ENCODE measurements around the gene VWA3B.

The VWA3B gene

GRCh38 chr2:98155716-98156115, 68.7 kb downstream of the VWA3B start:
- Mint-ChIP-seq H3K9me3 (no peaks in the 10 kb centered on the region), H3K36me3 (ENCODE audit: insufficient read depth) (no peaks in the 10 kb centered on the region), H3K4me3 (no peak overlapping the region), H3K4me1 (ENCODE audit: low read depth in 2 of 2) (no peaks in the 10 kb centered on the region), H3K27me3 (peaks cover 52 to 70% of the 10 kb centered on the region in 2 donors), H3K27ac (no peak overlapping the region)
- DNase-seq (no peak), ATAC-seq (replicated peaks) (no peak)

- Mint-ChIP-seq H3K9me3 (no peaks in the 10 kb centered on the region), H3K4me3 (no peak overlapping the region), H3K4me1 (ENCODE audit: low read depth in 2 of 2) (no peaks in the 10 kb centered on the region), H3K36me3 (ENCODE audit: insufficient read depth) (no peaks in the 10 kb centered on the region), H3K27me3 (peaks cover 58 to 76% of the 10 kb centered on the region in 2 donors), H3K27ac (no peak overlapping the region)
- DNase-seq: no peak
- no peak for ATAC-seq (replicated peaks)
Measured at GRCh38 chr2:98156304-98156703, 69.3 kb downstream of the VWA3B start.

GRCh38 chr2:98157557-98157956, 70.6 kb downstream of the VWA3B start:
- Mint-ChIP-seq H3K9me3 (no peaks in the 10 kb centered on the region), H3K4me3 (no peak overlapping the region), H3K27me3 (peaks cover 62 to 82% of the 10 kb centered on the region in 2 donors), H3K27ac (no peak overlapping the region), H3K4me1 (ENCODE audit: low read depth in 2 of 2) (no peaks in the 10 kb centered on the region), H3K36me3 (ENCODE audit: insufficient read depth) (no peaks in the 10 kb centered on the region)
- ATAC-seq (replicated peaks) (no peak), DNase-seq (no peak)

GRCh38 chr2:98158305-98158704, 71.3 kb downstream of the VWA3B start:
- Mint-ChIP-seq H3K4me3 (no peak overlapping the region), H3K4me1 (ENCODE audit: low read depth in 2 of 2) (no peaks in the 10 kb centered on the region), H3K27me3 (peaks cover 66 to 83% of the 10 kb centered on the region in 2 donors), H3K27ac (no peak overlapping the region), H3K36me3 (ENCODE audit: insufficient read depth) (no peaks in the 10 kb centered on the region), H3K9me3 (no peaks in the 10 kb centered on the region)
- DNase-seq: no peak
- no peak for ATAC-seq (replicated peaks)

- ATAC-seq (replicated peaks): no peak
- H3K4me3 Mint-ChIP-seq: no peak overlapping the region
Measured at GRCh38 chr2:98160554-98160953, 73.6 kb downstream of the VWA3B start.

GRCh38 chr2:98161186-98161585, 74.2 kb downstream of the VWA3B start:
- H3K27me3 Mint-ChIP-seq: peaks cover 62 to 85% of the 10 kb centered on the region in 2 donors
- no peak for DNase-seq
- no peak for ATAC-seq (replicated peaks)
- no peaks in the 10 kb centered on the region for H3K36me3 Mint-ChIP-seq (ENCODE audit: insufficient read depth)
- no peaks in the 10 kb centered on the region for H3K9me3 Mint-ChIP-seq
- H3K27ac Mint-ChIP-seq: no peak overlapping the region
- no peak overlapping the region for H3K4me3 Mint-ChIP-seq
- no peaks in the 10 kb centered on the region for H3K4me1 Mint-ChIP-seq (ENCODE audit: low read depth in 2 of 2)

More at GRCh38 chr2:98160554-98160953, 73.6 kb downstream of the VWA3B start:
- DNase-seq: no peak
- Mint-ChIP-seq H3K27me3 (peaks cover 65 to 85% of the 10 kb centered on the region in 2 donors), H3K36me3 (ENCODE audit: insufficient read depth) (no peaks in the 10 kb centered on the region), H3K4me1 (ENCODE audit: low read depth in 2 of 2) (no peaks in the 10 kb centered on the region), H3K27ac (no peak overlapping the region), H3K9me3 (no peaks in the 10 kb centered on the region)

GRCh38 chr2:98164256-98164655, 77.3 kb downstream of the VWA3B start:
- Mint-ChIP-seq H3K36me3 (ENCODE audit: insufficient read depth) (no peaks in the 10 kb centered on the region), H3K9me3 (no peaks in the 10 kb centered on the region), H3K4me3 (no peak overlapping the region), H3K27me3 (peaks cover 68 to 80% of the 10 kb centered on the region in 2 donors), H3K27ac (no peak overlapping the region), H3K4me1 (ENCODE audit: low read depth in 2 of 2) (no peaks in the 10 kb centered on the region)
- DNase-seq (no peak), ATAC-seq (replicated peaks) (no peak)

- Mint-ChIP-seq H3K9me3 (no peaks in the 10 kb centered on the region), H3K4me1 (ENCODE audit: low read depth in 2 of 2) (no peaks in the 10 kb centered on the region), H3K27ac (no peak overlapping the region), H3K4me3 (no peak overlapping the region), H3K36me3 (ENCODE audit: insufficient read depth) (no peaks in the 10 kb centered on the region), H3K27me3 (peaks cover 66 to 83% of the 10 kb centered on the region in 2 donors)
- no peak for DNase-seq
- no peak for ATAC-seq (replicated peaks)
Measured at GRCh38 chr2:98165516-98166071, 78.6 kb downstream of the VWA3B start.

- no peak overlapping the region for H3K4me3 Mint-ChIP-seq
- DNase-seq: no peak
Measured at GRCh38 chr2:98167916-98168315, 80.9 kb downstream of the VWA3B start.

GRCh38 chr2:98170076-98170475, 83.1 kb downstream of the VWA3B start:
- H3K27ac Mint-ChIP-seq: no peak overlapping the region
- H3K4me3 Mint-ChIP-seq: no peak overlapping the region
- no peaks in the 10 kb centered on the region for H3K9me3 Mint-ChIP-seq
- no peak for ATAC-seq (replicated peaks)
- H3K4me1 Mint-ChIP-seq (ENCODE audit: low read depth in 2 of 2): no peaks in the 10 kb centered on the region
- H3K27me3 Mint-ChIP-seq: peaks cover 63 to 77% of the 10 kb centered on the region in 2 donors
- no peaks in the 10 kb centered on the region for H3K36me3 Mint-ChIP-seq (ENCODE audit: insufficient read depth)
- no peak for DNase-seq

More at GRCh38 chr2:98167916-98168315, 80.9 kb downstream of the VWA3B start:
- H3K4me1 Mint-ChIP-seq (ENCODE audit: low read depth in 2 of 2): no peaks in the 10 kb centered on the region
- H3K27ac Mint-ChIP-seq: no peak overlapping the region
- no peak for ATAC-seq (replicated peaks)
- H3K36me3 Mint-ChIP-seq (ENCODE audit: insufficient read depth): no peaks in the 10 kb centered on the region
- H3K9me3 Mint-ChIP-seq: no peaks in the 10 kb centered on the region
- peaks cover 68 to 85% of the 10 kb centered on the region in 2 donors for H3K27me3 Mint-ChIP-seq

GRCh38 chr2:98172150-98172765, 85.3 kb downstream of the VWA3B start:
- no peak overlapping the region for H3K4me3 Mint-ChIP-seq
- peaks cover 65 to 77% of the 10 kb centered on the region in 2 donors for H3K27me3 Mint-ChIP-seq
- no peaks in the 10 kb centered on the region for H3K4me1 Mint-ChIP-seq (ENCODE audit: low read depth in 2 of 2)
- no peak overlapping the region for H3K27ac Mint-ChIP-seq
- no peaks in the 10 kb centered on the region for H3K9me3 Mint-ChIP-seq
- no peaks in the 10 kb centered on the region for H3K36me3 Mint-ChIP-seq (ENCODE audit: insufficient read depth)
- DNase-seq: no peak
- ATAC-seq (replicated peaks): no peak

GRCh38 chr2:98172951-98173350, 86.0 kb downstream of the VWA3B start:
- H3K4me3 Mint-ChIP-seq: no peak overlapping the region
- no peaks in the 10 kb centered on the region for H3K36me3 Mint-ChIP-seq (ENCODE audit: insufficient read depth)
- H3K27ac Mint-ChIP-seq: no peak overlapping the region
- no peak for ATAC-seq (replicated peaks)
- no peak for DNase-seq
- no peaks in the 10 kb centered on the region for H3K9me3 Mint-ChIP-seq
- no peaks in the 10 kb centered on the region for H3K4me1 Mint-ChIP-seq (ENCODE audit: low read depth in 2 of 2)
- H3K27me3 Mint-ChIP-seq: peaks cover 66 to 79% of the 10 kb centered on the region in 2 donors

- Mint-ChIP-seq H3K4me1 (ENCODE audit: low read depth in 2 of 2) (no peaks in the 10 kb centered on the region), H3K9me3 (no peaks in the 10 kb centered on the region), H3K27me3 (peaks cover 69 to 83% of the 10 kb centered on the region in 2 donors), H3K4me3 (no peak overlapping the region), H3K27ac (no peak overlapping the region), H3K36me3 (ENCODE audit: insufficient read depth) (no peaks in the 10 kb centered on the region)
- ATAC-seq (replicated peaks): no peak
- DNase-seq: no peak
Measured at GRCh38 chr2:98175811-98176210, 88.8 kb downstream of the VWA3B start.

GRCh38 chr2:98177286-98177685, 90.3 kb downstream of the VWA3B start:
- ATAC-seq (replicated peaks) (no peak), DNase-seq (no peak)
- no peaks in the 10 kb centered on the region for H3K4me1 Mint-ChIP-seq (ENCODE audit: low read depth in 2 of 2)
- H3K36me3 Mint-ChIP-seq (ENCODE audit: insufficient read depth): no peaks in the 10 kb centered on the region
- H3K9me3 Mint-ChIP-seq: no peaks in the 10 kb centered on the region
- no peak overlapping the region for H3K4me3 Mint-ChIP-seq
- peaks cover 70 to 79% of the 10 kb centered on the region in 2 donors for H3K27me3 Mint-ChIP-seq
- no peak overlapping the region for H3K27ac Mint-ChIP-seq

Measured in effector memory CD8-positive, alpha-beta T cell (primary cell).